ENCODE data around the gene ASB6. TPM values are rescaled to one million over a fixed set of nuclear protein-coding genes. Genes with fewer than 3 reads are reported as not detected.
"Not testable (repeated sequence)": the region's sequence is repeated elsewhere in the genome, so short reads cannot be mapped to it uniquely, and the experiment has no call there.

Gene ASB6
- total RNA-seq, 1 experiment from 2014 or later = 19.1 TPM

DNA sequence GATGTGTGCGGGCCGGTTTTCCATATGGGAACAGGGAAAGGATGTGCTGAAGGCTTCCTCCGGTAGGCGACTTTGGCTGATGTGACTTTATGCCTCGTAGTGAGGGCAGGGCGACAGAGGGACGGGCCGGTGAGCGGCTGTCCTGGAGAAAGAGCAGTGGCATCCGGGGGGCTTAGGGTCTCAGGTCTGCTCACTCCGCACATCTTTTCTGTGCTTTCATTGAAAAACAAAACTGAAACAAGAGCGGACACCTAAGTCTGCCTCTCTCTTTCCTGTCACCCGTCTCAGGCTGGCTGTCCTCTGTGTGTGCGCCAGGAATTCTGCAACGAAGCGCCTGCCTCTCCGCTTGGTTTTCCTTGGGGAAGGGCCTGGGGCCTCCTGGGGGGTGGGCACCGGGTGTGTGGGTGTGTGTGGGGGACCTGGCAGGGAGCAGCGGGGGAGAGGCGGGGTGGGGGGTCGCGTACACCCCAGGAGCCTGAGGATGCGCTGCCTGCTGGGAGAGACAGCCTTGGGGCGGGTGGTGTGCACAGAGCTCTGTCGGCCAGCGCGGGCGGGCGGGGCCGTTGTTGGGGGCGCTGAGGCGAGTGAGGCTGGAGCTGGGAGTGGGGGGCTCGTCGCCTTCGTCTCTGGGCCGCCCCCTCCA, 22.9 kb upstream of the ASB6 start:
- no peak overlapping the region for H3K9ac ChIP-seq (ENCODE audit: low read length)
- ChIA-PET POLR2A (ENCODE audit: unreplicated experiment) (no interaction called here), CTCF (no interaction called here)
- no peaks in the 10 kb centered on the region for H4K20me1 ChIP-seq (ENCODE audit: low read length)
- TF ChIP-seq EZH2phosphoT487 (IDR thresholded peaks at IDR 0.05; ENCODE audit: borderline replicate concordance, low read length) (no peak), CTCF (conservative IDR thresholded peaks at IDR 0.05; ENCODE audit: low read depth, low read length) (no peak), EZH2 (IDR thresholded peaks at IDR 0.05; ENCODE audit: low read length, unreplicated experiment) (no peak)
- H3K9me3 ChIP-seq (ENCODE audit: low read length) = no peaks in the 10 kb centered on the region
- DNase-seq = no peak
- no peaks in the 10 kb centered on the region for H3F3A ChIP-seq (ENCODE audit: low read length, unreplicated experiment)
- no peak overlapping the region for H3K27ac ChIP-seq (ENCODE audit: low read length)
- H3K4me2 ChIP-seq (ENCODE audit: low read length) = no peak overlapping the region
- no TSS peak for BruUV-seq (replicated peaks)
- intact Hi-C loops (cut with micrococcal nuclease) = no loop called here
- no peak overlapping the region for H3K4me3 ChIP-seq (ENCODE audit: low read length)
- H3K79me2 ChIP-seq (ENCODE audit: low read length) = no peaks in the 10 kb centered on the region
- no peak overlapping the region for H2AFZ ChIP-seq (ENCODE audit: low read length)
- H3K27me3 ChIP-seq (ENCODE audit: low read length) = peaks cover 2% of the 10 kb centered on the region; the same call in 1 of the 2 replicates
- no peaks in the 10 kb centered on the region for H3K4me1 ChIP-seq (ENCODE audit: insufficient read depth, low read length)
- no peak for ATAC-seq
- no peaks in the 10 kb centered on the region for H3K9me2 ChIP-seq (replicated peaks; ENCODE audit: low read length)
- no peaks in the 10 kb centered on the region for H3K36me3 ChIP-seq (ENCODE audit: low read depth, low read length)

- H3K27ac ChIP-seq (ENCODE audit: low read length); POLR2A ChIA-PET (ENCODE audit: unreplicated experiment); H3K79me2 ChIP-seq (ENCODE audit: low read length); ATAC-seq; H4K20me1 ChIP-seq (ENCODE audit: low read length); DNase-seq; H3K4me2 ChIP-seq (ENCODE audit: low read length); BruUV-seq (replicated peaks); H3K9ac ChIP-seq (ENCODE audit: low read length); H3K9me2 ChIP-seq (replicated peaks; ENCODE audit: low read length); H2AFZ ChIP-seq (ENCODE audit: low read length); intact Hi-C loops (cut with micrococcal nuclease); H3K9me3 ChIP-seq (ENCODE audit: low read length); H3K36me3 ChIP-seq (ENCODE audit: low read depth, low read length); H3K4me3 ChIP-seq (ENCODE audit: low read length); H3F3A ChIP-seq (ENCODE audit: low read length, unreplicated experiment); H3K4me1 ChIP-seq (ENCODE audit: insufficient read depth, low read length); H3K27me3 ChIP-seq (ENCODE audit: low read length): not testable (repeated sequence)
- CTCF ChIA-PET = interaction anchor here (0.6 kb wide), 2 partner anchors 81 to 128 kb away, joined by 4 read pairs; no protein-coding TSS in a partner anchor
Observed at GRCh38 chr9:129662239-129662638, 20.3 kb upstream of the ASB6 start.

DNA sequence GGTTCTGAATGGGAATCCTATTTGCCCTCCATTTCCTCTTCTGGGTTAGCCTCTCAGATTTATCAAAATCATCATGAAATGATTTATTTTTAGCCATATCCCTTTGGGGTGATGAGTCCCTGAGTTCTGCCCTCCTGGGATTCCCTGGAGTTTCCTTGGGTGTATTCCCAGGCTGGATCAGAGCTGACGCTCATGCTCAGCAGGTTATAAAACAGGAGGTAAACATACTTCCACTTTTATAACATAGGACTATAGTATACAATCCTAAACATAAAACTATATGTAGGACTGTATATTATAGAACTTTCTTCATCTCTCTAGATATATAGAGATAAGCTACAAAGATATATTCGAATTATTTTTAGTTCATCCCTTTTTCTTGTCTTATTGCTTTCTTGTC, 19.1 kb upstream of the ASB6 start:
- intact Hi-C loops (cut with micrococcal nuclease) = no loop called here
- no peak overlapping the region for H3K4me2 ChIP-seq (ENCODE audit: low read length)
- no peak for ATAC-seq
- ChIA-PET CTCF (no interaction called here), POLR2A (ENCODE audit: unreplicated experiment) (no interaction called here)
- H3K36me3 ChIP-seq (ENCODE audit: low read depth, low read length) = no peaks in the 10 kb centered on the region
- no peaks in the 10 kb centered on the region for H4K20me1 ChIP-seq (ENCODE audit: low read length)
- no TSS peak for BruUV-seq (replicated peaks)
- H3K9ac ChIP-seq (ENCODE audit: low read length) = no peak overlapping the region
- no peaks in the 10 kb centered on the region for H3K79me2 ChIP-seq (ENCODE audit: low read length)
- H3K4me1 ChIP-seq (ENCODE audit: insufficient read depth, low read length) = peaks cover 12% of the 10 kb centered on the region
- DNase-seq = no peak
- TF ChIP-seq CTCF (conservative IDR thresholded peaks at IDR 0.05; ENCODE audit: low read depth, low read length) = no peak
- no peak for TF ChIP-seq EZH2phosphoT487 (IDR thresholded peaks at IDR 0.05; ENCODE audit: borderline replicate concordance, low read length)
- TF ChIP-seq EZH2 (IDR thresholded peaks at IDR 0.05; ENCODE audit: low read length, unreplicated experiment) = no peak
- no peaks in the 10 kb centered on the region for H3K9me3 ChIP-seq (ENCODE audit: low read length)
- no peaks in the 10 kb centered on the region for H3F3A ChIP-seq (ENCODE audit: low read length, unreplicated experiment)
- no peak overlapping the region for H2AFZ ChIP-seq (ENCODE audit: low read length)
- H3K27ac ChIP-seq (ENCODE audit: low read length) = no peak overlapping the region
- H3K9me2 ChIP-seq (replicated peaks; ENCODE audit: low read length) = no peaks in the 10 kb centered on the region
- H3K27me3 ChIP-seq (ENCODE audit: low read length) = peaks cover 2% of the 10 kb centered on the region; the same call in 1 of the 2 replicates
- no peak overlapping the region for H3K4me3 ChIP-seq (ENCODE audit: low read length)
